Loucy (cell line): ENCODE results near the gene ENTR1.

ENCODE experiments used
- EZH2phosphoT487 ChIP-seq: fragments of 200-600 bp; IDR thresholded peaks from 2 replicates; pipeline ENCODE4 v1.6.1; 2018; ENCODE audit warnings: antibody characterized with exemption, mild to moderate bottlenecking, moderate library complexity, borderline replicate concordance
- TF ChIP-seq, protein P1 (sequence below): fragments of 200-600 bp; sonication (generic); conservative IDR thresholded peaks from 2 replicates; pipeline ENCODE4 v1.5.1; 2014; ENCODE audit warnings: mild to moderate bottlenecking, antibody characterized with exemption, low read length

DNA sequence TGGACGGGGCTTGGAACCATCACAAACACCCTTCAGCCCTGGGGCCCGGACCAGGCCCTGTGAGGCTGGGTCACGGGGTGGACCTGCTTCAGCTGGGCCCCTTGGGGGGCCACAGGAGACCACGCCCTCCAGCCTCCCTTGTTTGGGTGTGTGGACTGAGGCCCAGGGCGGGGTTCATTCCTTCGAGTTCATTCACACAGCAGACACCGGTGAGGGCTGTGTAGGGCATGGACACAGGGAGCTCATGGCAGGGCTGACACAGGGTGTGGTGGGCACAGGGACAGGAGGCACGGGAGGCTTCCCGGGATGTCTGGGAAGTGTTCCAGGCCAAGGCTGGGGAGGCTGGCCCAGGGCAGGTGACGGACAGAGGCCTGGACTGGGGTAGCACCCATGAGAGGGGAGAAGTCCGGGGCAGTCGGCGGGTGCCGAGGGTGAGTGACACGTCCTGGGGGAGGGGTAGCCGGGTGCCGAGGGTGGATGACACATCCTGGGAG lies 55.8 kb downstream of the ENTR1 start:
- TF ChIP-seq, protein P1, sequence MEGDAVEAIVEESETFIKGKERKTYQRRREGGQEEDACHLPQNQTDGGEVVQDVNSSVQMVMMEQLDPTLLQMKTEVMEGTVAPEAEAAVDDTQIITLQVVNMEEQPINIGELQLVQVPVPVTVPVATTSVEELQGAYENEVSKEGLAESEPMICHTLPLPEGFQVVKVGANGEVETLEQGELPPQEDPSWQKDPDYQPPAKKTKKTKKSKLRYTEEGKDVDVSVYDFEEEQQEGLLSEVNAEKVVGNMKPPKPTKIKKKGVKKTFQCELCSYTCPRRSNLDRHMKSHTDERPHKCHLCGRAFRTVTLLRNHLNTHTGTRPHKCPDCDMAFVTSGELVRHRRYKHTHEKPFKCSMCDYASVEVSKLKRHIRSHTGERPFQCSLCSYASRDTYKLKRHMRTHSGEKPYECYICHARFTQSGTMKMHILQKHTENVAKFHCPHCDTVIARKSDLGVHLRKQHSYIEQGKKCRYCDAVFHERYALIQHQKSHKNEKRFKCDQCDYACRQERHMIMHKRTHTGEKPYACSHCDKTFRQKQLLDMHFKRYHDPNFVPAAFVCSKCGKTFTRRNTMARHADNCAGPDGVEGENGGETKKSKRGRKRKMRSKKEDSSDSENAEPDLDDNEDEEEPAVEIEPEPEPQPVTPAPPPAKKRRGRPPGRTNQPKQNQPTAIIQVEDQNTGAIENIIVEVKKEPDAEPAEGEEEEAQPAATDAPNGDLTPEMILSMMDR = no peak
- TF ChIP-seq EZH2phosphoT487 = no peak
